ENCODE results near the gene PPARGC1A.

- TF ChIP-seq CTCF (conservative IDR thresholded peaks at IDR 0.05) (no peak), ZFX (IDR thresholded peaks at IDR 0.05) (no peak)
Observed at GRCh38 chr4:23789762-23790161, 100.1 kb downstream of the PPARGC1A start.
